Esophagus squamous epithelium (tissue), 5 donors: ENCODE data around the gene HYDIN. TPM values are rescaled to one million over a fixed set of nuclear protein-coding genes. Genes with fewer than 3 reads are reported as not detected.

Source experiments
- DNase-seq: peaks from one replicate; lab custom pipeline; 2025; lab: John Stamatoyannopoulos, UW
- H3K27ac ChIP-seq, 4 donors: fragments of 200-600 bp; sonication (generic); one replicate each; pipeline ENCODE4 v1.5.1; 2016 to 2019; ENCODE audit warnings: mild to moderate bottlenecking in 1 of 4
- H3K27me3 ChIP-seq, 4 donors: fragments of 200-600 bp; sonication (generic); 1 replicate in 3 of 4; 2 replicates in 1 of 4; pipeline versions ENCODE4 v1.5.1 to v1.6.0; 2017 to 2021; ENCODE audit warnings: antibody characterized with exemption in 1 of 4
- H3K36me3 ChIP-seq, 3 donors: fragments of 200-600 bp; sonication (generic); one replicate each; pipeline ENCODE4 v1.5.1; 2016 to 2019
- H3K4me1 ChIP-seq, 3 donors: fragments of 200-600 bp; sonication (generic); one replicate each; pipeline ENCODE4 v1.5.1; 2017 to 2019
- H3K4me3 ChIP-seq, 4 donors: fragments of 200-600 bp; sonication (generic); 1 replicate in 3 of 4; 2 replicates in 1 of 4; pipeline ENCODE4 v1.5.1; 2016 to 2019; ENCODE audit warnings: mild to moderate bottlenecking in 2 of 4, moderate library complexity in 1 of 4
- H3K9me3 ChIP-seq, 3 donors: fragments of 200-600 bp; sonication (generic); one replicate each; pipeline ENCODE4 v1.5.1; 2016 to 2019
- CTCF ChIP-seq, 6 experiments: fragments of 450-650 bp in 4 of 6; fragments of 200-600 bp in 2 of 6; sonication (generic) in 2 of 6; IDR thresholded peaks; one replicate each; pipeline ENCODE4 v1.5.1; 2016 to 2019; ENCODE audit warnings: antibody characterized with exemption in 6 of 6, mild to moderate bottlenecking in 4 of 6, moderate library complexity in 4 of 6
- POLR2A ChIP-seq, 4 donors: fragments of 450-650 bp; IDR thresholded peaks; one replicate each; pipeline ENCODE4 v1.6.1; 2017; ENCODE audit warnings: antibody characterized with exemption in 4 of 4, mild to moderate bottlenecking in 4 of 4, moderate library complexity in 3 of 4
- WGBS, 2 donors: methylation state at CpG; one replicate each; pipeline ENCODE4 v1.1.5; 2018; 5-methylcytosine and 5-hydroxymethylcytosine counted together
- intact Hi-C: fragments of 100-400 bp; cut with DNase I; formaldehyde crosslinking; loops from one replicate; pipeline ENCODE4 v1.15.0; 2022
- total RNA-seq, 4 donors: library from RNA; depleted of rRNA; stranded (reverse); fragments of >200 nt; gene quantifications; one replicate each; pipeline ENCODE4 v1.1.0, GENCODE V29; 2016
- donor health status: DM: yes; HTN: yes; CAD: no.

The HYDIN gene
- total RNA-seq, 4 donors from 2014 or later: 0.23 to 2.4 (median 0.38) TPM; not detected in 1

GRCh38 chr16:70781800-70782199 lies 448.7 kb downstream of the HYDIN start:
- Histone ChIP-seq H3K27me3 (no peaks in the 10 kb centered on the region), H3K4me3 (no peak overlapping the region), H3K27ac (no peak overlapping the region), H3K9me3 (no peaks in the 10 kb centered on the region), H3K4me1 (peaks cover 0 to 12% (median 0%) of the 10 kb centered on the region in 3 donors), H3K36me3 (peaks cover 41 to 99% (median 56%) of the 10 kb centered on the region in 3 donors)
- DNase-seq: no peak
- intact Hi-C loops: no loop called here
- WGBS, 2 donors: 89 to 100% methylated on average over 3 of the region's 14 CpGs
- no peak for TF ChIP-seq POLR2A (IDR thresholded peaks at IDR 0.05)
- TF ChIP-seq CTCF (IDR thresholded peaks at IDR 0.05): no peak

DNA sequence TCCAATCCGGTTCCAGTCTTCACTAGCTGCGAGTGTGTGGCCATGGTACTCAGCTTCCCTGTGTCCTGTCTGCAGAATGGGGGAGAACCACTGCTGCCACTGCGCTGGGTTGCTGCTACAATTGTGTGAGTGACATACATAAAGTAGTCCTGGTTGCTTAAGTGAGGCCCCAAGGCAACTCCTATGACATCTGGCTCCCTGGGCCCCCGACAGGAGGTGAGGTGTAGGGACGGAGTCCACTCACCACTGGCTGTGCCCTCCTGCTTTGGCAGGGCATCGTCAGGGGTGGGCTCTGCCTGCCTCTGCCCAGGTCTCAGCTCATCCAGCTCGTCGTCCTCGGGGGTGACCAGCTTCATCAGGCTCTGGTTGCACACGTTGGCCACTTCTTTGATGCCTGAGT lies 450.0 kb downstream of the HYDIN start:
- Histone ChIP-seq H3K36me3 (peaks cover 41 to 90% (median 51%) of the 10 kb centered on the region in 3 donors), H3K9me3 (no peaks in the 10 kb centered on the region), H3K27me3 (no peaks in the 10 kb centered on the region), H3K4me1 (peaks cover 0 to 12% (median 0%) of the 10 kb centered on the region in 3 donors), H3K4me3 (no peak overlapping the region), H3K27ac (no peak overlapping the region)
- 89 to 100% methylated on average over 2 of the region's 10 CpGs for WGBS, 2 donors
- DNase-seq: no peak
- TF ChIP-seq POLR2A (IDR thresholded peaks at IDR 0.05): no peak
- TF ChIP-seq CTCF (IDR thresholded peaks at IDR 0.05): no peak
- intact Hi-C loops: no loop called here

- Histone ChIP-seq H3K27ac (peak overlapping the region in 1 of 4 donors; percentile 21), H3K36me3 (peaks cover 34 to 90% (median 43%) of the 10 kb centered on the region in 3 donors), H3K4me1 (peaks cover 0 to 12% (median 0%) of the 10 kb centered on the region in 3 donors), H3K9me3 (no peaks in the 10 kb centered on the region), H3K4me3 (no peak overlapping the region), H3K27me3 (no peaks in the 10 kb centered on the region)
- intact Hi-C loops: no loop called here
- DNase-seq: no peak
- TF ChIP-seq POLR2A (IDR thresholded peaks at IDR 0.05): no peak
- no peak for TF ChIP-seq CTCF (IDR thresholded peaks at IDR 0.05)
- WGBS, 2 donors: 73 to 85% methylated on average over 1 of the region's 1 CpG
Measured at GRCh38 chr16:70779361-70779760, 451.2 kb downstream of the HYDIN start.

GRCh38 chr16:70778901-70779309 lies 451.6 kb downstream of the HYDIN start:
- DNase-seq: no peak
- Histone ChIP-seq H3K9me3 (no peaks in the 10 kb centered on the region), H3K4me1 (peaks cover 0 to 12% (median 0%) of the 10 kb centered on the region in 3 donors), H3K27ac (peak overlapping the region in 1 of 4 donors; percentile 21), H3K4me3 (no peak overlapping the region), H3K27me3 (no peaks in the 10 kb centered on the region), H3K36me3 (peaks cover 29 to 90% (median 39%) of the 10 kb centered on the region in 3 donors)
- WGBS, 2 donors: 20 to 35% methylated on average over 8 of the region's 8 CpGs
- intact Hi-C loops: no loop called here
- TF ChIP-seq CTCF (IDR thresholded peaks at IDR 0.05): no peak
- TF ChIP-seq POLR2A (IDR thresholded peaks at IDR 0.05): no peak

GRCh38 chr16:70777973-70778406 lies 452.5 kb downstream of the HYDIN start:
- WGBS, 2 donors: 88 to 91% methylated on average over 8 of the region's 8 CpGs
- no peaks in the 10 kb centered on the region for H3K27me3 ChIP-seq
- peaks cover 25 to 90% (median 30%) of the 10 kb centered on the region in 3 donors for H3K36me3 ChIP-seq
- no peak for TF ChIP-seq CTCF (IDR thresholded peaks at IDR 0.05)
- no peak for TF ChIP-seq POLR2A (IDR thresholded peaks at IDR 0.05)
- H3K4me3 ChIP-seq: no peak overlapping the region
- H3K27ac ChIP-seq: no peak overlapping the region
- intact Hi-C loops: no loop called here
- no peaks in the 10 kb centered on the region for H3K9me3 ChIP-seq
- peaks cover 0 to 12% (median 0%) of the 10 kb centered on the region in 3 donors for H3K4me1 ChIP-seq
- no peak for DNase-seq
